Pancreas (tissue), 10 donors: Measurements from ENCODE around the gene TSPAN4. TPM values are rescaled to one million over a fixed set of nuclear protein-coding genes. Genes with fewer than 3 reads are reported as not detected.
A peak's percentile ranks its signal among the peaks of the same experiment; 100 is the strongest.

Experiments used
- ATAC-seq, 4 donors: fragments of 200-7000 bp; cut with Tn5 transposase; one replicate each; pipeline versions ENCODE4 v1.8.0 to v1.9.1; 2020; ENCODE audit warnings: mild to moderate bottlenecking in 4 of 4, moderate library complexity in 4 of 4
- DNase-seq, 6 donors: peaks; one replicate each; pipeline ENCODE4 v3.0.0-alpha.2; 2020
- FAIRE-seq: peaks from 2 replicates; lab custom pipeline; 2012; peaks lifted over from hg19 to GRCh38; lab: Jason Lieb, UNC
- H3K27ac ChIP-seq, 4 donors: fragments of 200-600 bp; sonication (generic); 1 replicate in 3 of 4; 2 replicates in 1 of 4; pipeline versions ENCODE4 v1.5.0 to v1.8.0; 2020
- H3K27me3 ChIP-seq, 4 donors: fragments of 200-600 bp; one replicate each; pipeline ENCODE4 v1.8.0; 2021
- H3K36me3 ChIP-seq, 3 donors: fragments of 200-600 bp; sonication (generic) in 1 of 3; one replicate each; pipeline versions ENCODE4 v1.5.0 to v1.8.0; 2020 to 2021
- H3K4me1 ChIP-seq, 3 donors: fragments of 200-600 bp; one replicate each; pipeline ENCODE4 v1.8.0; 2021
- H3K4me3 ChIP-seq, 4 donors: fragments of 200-600 bp; sonication (generic) in 2 of 4; one replicate each; pipeline versions ENCODE4 v1.5.0 to v1.8.0; 2020 to 2021
- H3K9me3 ChIP-seq, 4 donors: fragments of 200-600 bp; one replicate each; pipeline ENCODE4 v1.8.0; 2021
- CTCF ChIP-seq, 4 donors: fragments of 200-600 bp; sonication (generic) in 3 of 4; IDR thresholded peaks; one replicate each; pipeline versions ENCODE4 v1.5.0 to v1.8.0; 2021; ENCODE audit warnings: antibody characterized with exemption in 4 of 4
- WGBS, 2 donors: extraction: QIAGEN DNeasy Blood & Tissue Kit; methylation state at CpG; one replicate each; pipeline ENCODE4 v1.1.7; 2013; 5-methylcytosine and 5-hydroxymethylcytosine counted together
- intact Hi-C, 3 donors: fragments of 100-400 bp; cut with DNase I; formaldehyde crosslinking; loops; one replicate each; pipeline versions ENCODE4 v1.11.1 to v1.14.2; 2022
- polyA plus RNA-seq, 2 donors: library from polyadenylated mRNA; stranded (reverse); fragments of 200-250 nt; gene quantifications; one replicate each; pipeline ENCODE4 v1.2.3, GENCODE V29; 2013
- total RNA-seq, 6 donors: library from RNA; stranded (reverse); fragmentation: NEBNext Ultra II Directional in 4 of 6; extraction: Animal tissue kit (Norgen Biotek cat#: 25700) in 4 of 6; gene quantifications; one replicate each; pipeline versions ENCODE4 v1.2.1 to v1.2.4, GENCODE V29; 2021 to 2023
- donor health status: healthy with polysubstance abuse.
- donor health status: DM: no; HTN: no; CAD: no; lungs with moderate emphysema.
- donor health status: DM: no; HTN: no; CAD: no.
- donor health status: control.
- donor health status: control.
- donor health status: Bipolar disorder and iron deficiency.
- donor health status: DM: yes; HTN: yes; CAD: no.
- donor health status: DM: no; HTN: no; CAD: no.
- donor health status: DM: no; HTN: no; CAD: no.
- donor health status: DM: yes; HTN: yes; CAD: no.

The TSPAN4 gene
- total and polyA plus RNA-seq, 8 donors: 15.3 to 67.2 (median 20.3) TPM

GRCh38 chr11:883527-883926, 40.9 kb downstream of the TSPAN4 start:
- no peaks in the 10 kb centered on the region for H3K9me3 ChIP-seq
- intact Hi-C loops: no loop called here
- no peaks in the 10 kb centered on the region for H3K36me3 ChIP-seq
- no peak overlapping the region for H3K27ac ChIP-seq
- TF ChIP-seq CTCF (IDR thresholded peaks at IDR 0.05): no peak
- no peak overlapping the region for H3K4me3 ChIP-seq
- WGBS, 2 donors: 89 to 95% methylated on average over 10 of the region's 10 CpGs
- no peak for FAIRE-seq
- no peaks in the 10 kb centered on the region for H3K27me3 ChIP-seq
- ATAC-seq: no peak
- no peak for DNase-seq
- H3K4me1 ChIP-seq: no peaks in the 10 kb centered on the region

- WGBS, 2 donors: 86 to 88% methylated on average over 16 of the region's 16 CpGs
- DNase-seq (no peak), ATAC-seq (no peak), FAIRE-seq (no peak)
- no peaks in the 10 kb centered on the region for H3K27me3 ChIP-seq
- H3K4me3 ChIP-seq: no peak overlapping the region
- no peak for TF ChIP-seq CTCF (IDR thresholded peaks at IDR 0.05)
- intact Hi-C loops: no loop called here
- H3K27ac ChIP-seq: no peak overlapping the region
- no peaks in the 10 kb centered on the region for H3K4me1 ChIP-seq
- H3K36me3 ChIP-seq: no peaks in the 10 kb centered on the region
- H3K9me3 ChIP-seq: no peaks in the 10 kb centered on the region
These were observed 42.0 kb downstream of the TSPAN4 start for GRCh38 chr11:884578-885070.

GRCh38 chr11:886568-886967, 43.9 kb downstream of the TSPAN4 start:
- intact Hi-C loops: no loop called here
- no peak for DNase-seq
- TF ChIP-seq CTCF (IDR thresholded peaks at IDR 0.05): no peak
- no peak overlapping the region for H3K27ac ChIP-seq
- no peaks in the 10 kb centered on the region for H3K4me1 ChIP-seq
- no peaks in the 10 kb centered on the region for H3K27me3 ChIP-seq
- FAIRE-seq: no peak
- H3K9me3 ChIP-seq: no peaks in the 10 kb centered on the region
- 97 to 99% methylated on average over 16 to 17 of the region's 17 CpGs for WGBS, 2 donors
- no peaks in the 10 kb centered on the region for H3K36me3 ChIP-seq
- no peak for ATAC-seq
- no peak overlapping the region for H3K4me3 ChIP-seq

GRCh38 chr11:887589-887988, 44.9 kb downstream of the TSPAN4 start:
- H3K27ac ChIP-seq: no peak overlapping the region
- no peaks in the 10 kb centered on the region for H3K9me3 ChIP-seq
- no peaks in the 10 kb centered on the region for H3K36me3 ChIP-seq
- no peak for DNase-seq
- 76 to 84% methylated on average over 14 of the region's 14 CpGs for WGBS, 2 donors
- no peak for FAIRE-seq
- intact Hi-C loops: no loop called here
- no peak for TF ChIP-seq CTCF (IDR thresholded peaks at IDR 0.05)
- peak in 1 of 4 donors; percentile 8 for ATAC-seq
- H3K4me1 ChIP-seq: no peaks in the 10 kb centered on the region
- no peaks in the 10 kb centered on the region for H3K27me3 ChIP-seq
- no peak overlapping the region for H3K4me3 ChIP-seq

GRCh38 chr11:888310-889212, 45.9 kb downstream of the TSPAN4 start:
- FAIRE-seq: no peak
- 89 to 91% methylated on average over 45 of the region's 45 CpGs for WGBS, 2 donors

More at GRCh38 chr11:888310-889212, 45.9 kb downstream of the TSPAN4 start:
- intact Hi-C loops: no loop called here
- no peak for DNase-seq
- H3K36me3 ChIP-seq: no peaks in the 10 kb centered on the region
- no peak for TF ChIP-seq CTCF (IDR thresholded peaks at IDR 0.05)
- H3K27ac ChIP-seq: no peak overlapping the region
- no peak overlapping the region for H3K4me3 ChIP-seq
- ATAC-seq: peak in 2 of 4 donors; percentile 27 to 34
- H3K9me3 ChIP-seq: no peaks in the 10 kb centered on the region
- no peaks in the 10 kb centered on the region for H3K4me1 ChIP-seq
- no peaks in the 10 kb centered on the region for H3K27me3 ChIP-seq
